AG20443 (cell line): ENCODE results near the gene COL6A2.
"Not testable (repeated sequence)": the region's sequence is repeated elsewhere in the genome, so short reads cannot be mapped to it uniquely, and the experiment has no call there.

Experiments used
- DNase-seq: peaks from one replicate; pipeline ENCODE4 v3.0.0; 2012; ENCODE audit warnings: low spot score, mixed read lengths

Gene COL6A2

GRCh38 chr21:46097336-46098293, at the start of gene COL6A2:
Gene COL6A2 (plus strand): TSS chr21:46098112.
- DNase-seq: peak; percentile 93

GRCh38 chr21:46048926-46049889, 48.7 kb upstream of the COL6A2 start:
- peak; percentile 89 for DNase-seq

GRCh38 chr21:46049890-46050667, 47.8 kb upstream of the COL6A2 start:
- DNase-seq: no peak

DNA sequence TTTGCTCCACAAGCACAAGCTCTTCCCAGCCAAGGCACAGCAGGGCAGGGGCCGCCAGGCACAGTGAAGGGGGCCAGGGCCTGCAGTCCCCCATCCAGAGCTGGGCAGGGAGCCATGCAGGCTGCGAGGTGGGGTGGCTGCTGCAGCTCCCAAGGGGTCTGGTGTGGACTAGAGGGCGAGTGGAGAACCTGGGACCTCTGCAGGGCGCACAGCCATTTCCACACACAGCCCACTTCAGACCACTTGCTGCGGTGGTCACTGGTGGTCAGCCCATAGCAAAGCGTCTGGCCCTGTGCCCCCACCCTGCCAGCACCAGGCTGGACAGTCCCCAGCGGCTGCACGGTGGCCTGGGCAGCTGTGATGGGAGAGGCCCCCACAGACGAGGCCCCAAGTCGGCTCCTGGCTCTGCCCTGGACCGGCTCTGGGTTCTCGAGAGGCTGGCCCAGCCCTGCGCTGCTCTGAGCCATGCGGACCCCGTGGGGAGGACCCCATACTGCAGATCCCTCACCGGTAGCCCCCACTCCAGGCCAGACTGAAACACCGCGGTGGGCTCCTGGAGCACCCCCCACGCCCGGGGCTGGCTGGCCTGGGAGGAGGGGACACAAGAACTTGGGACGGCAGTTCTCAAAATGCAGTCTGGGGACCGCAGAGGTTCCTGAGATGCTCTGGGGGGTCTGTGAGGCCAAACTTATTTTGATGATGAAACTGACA, 47.1 kb upstream of the COL6A2 start:
- no peak for DNase-seq

- no peak for DNase-seq
These were observed 46.5 kb upstream of the COL6A2 start for GRCh38 chr21:46051379-46051770.

DNA sequence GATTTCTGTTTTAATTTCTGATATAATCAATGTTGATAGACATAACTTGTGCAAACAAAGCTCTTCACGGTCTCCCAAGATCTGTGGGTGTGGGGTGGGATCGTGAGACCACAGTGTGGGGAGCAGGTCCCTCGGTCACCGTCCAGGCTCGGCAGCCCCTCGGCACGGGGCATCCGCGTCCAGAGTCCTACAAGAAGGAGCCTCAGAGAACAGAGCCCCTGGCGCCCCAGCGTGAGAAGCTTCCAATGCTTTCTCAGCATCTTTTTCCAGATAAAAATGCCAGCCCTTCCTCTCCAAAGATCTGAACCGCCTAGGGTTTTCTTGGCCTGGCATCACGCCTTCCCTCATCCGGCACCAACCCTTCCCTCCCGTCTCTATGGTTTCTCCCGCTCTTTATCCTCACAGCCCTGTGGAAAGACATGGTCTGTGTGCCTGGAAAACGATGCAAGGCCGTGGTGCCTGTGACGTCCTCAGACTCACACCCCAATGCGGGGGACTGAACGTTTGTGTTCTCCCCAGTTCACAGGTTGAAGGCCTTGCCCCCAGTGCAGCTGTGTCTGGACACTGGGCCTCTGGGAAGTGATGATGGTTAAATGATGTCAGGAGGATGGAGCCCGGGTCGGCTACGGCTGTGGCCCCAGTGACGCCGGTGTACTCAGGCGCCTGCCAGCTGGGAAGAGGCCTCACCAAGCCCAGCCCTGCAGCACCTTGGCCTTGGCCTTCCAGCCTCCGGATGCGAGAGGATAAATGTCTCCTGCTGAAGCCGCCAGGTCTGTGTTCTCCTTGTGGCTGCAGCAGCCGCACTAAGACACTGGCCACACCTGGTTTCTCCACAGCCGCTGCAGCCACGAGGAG, 45.9 kb upstream of the COL6A2 start:
- no peak for DNase-seq

DNA sequence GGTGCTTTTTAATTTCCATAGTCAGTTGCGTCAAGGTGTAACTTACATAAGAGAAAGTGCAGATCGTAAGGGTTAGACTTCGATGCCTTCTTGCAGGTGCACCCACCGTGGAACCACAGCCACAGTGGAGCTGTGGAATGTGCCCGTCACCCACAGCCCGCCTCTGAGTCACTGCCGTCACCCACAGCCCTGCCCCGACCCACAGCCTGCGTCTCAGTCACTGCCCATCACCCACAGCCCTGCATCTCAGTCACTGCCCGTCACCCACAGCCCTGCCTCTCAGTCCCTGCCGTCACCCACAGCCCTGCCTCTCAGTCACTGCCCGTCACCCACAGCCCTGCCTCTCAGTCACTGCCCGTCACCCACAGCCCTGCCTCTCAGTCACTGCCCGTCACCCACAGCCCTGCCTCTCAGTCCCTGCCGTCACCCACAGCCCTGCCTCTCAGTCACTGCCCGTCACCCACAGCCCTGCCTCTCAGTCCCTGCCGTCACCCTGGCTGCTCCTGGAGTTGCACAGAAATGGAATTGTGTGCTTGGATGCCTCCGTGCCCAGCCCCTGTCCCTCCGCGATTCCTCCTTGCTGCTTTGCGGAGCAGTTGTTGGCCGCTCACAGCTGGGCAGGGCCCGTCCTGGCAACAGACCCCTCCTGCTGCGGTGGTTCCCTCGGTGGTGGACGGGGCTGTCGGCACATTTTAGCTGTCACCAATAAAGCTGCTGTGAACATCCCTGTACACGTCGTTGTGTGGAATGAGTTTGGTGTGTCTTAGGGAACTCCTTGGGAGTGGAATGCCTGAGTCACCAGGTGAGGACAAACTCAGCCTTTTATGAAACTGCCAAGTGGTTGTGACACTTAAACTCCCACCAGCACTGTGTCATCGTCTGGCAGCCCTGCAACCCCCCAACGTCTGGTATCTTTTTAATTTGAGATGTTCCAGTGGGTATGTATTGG, 44.9 kb upstream of the COL6A2 start:
- DNase-seq: peak; percentile 65

- no peak for DNase-seq
These were observed 43.9 kb upstream of the COL6A2 start for GRCh38 chr21:46054031-46054430.

GRCh38 chr21:46054451-46054881, 43.4 kb upstream of the COL6A2 start:
- DNase-seq: peak; percentile 47

DNA sequence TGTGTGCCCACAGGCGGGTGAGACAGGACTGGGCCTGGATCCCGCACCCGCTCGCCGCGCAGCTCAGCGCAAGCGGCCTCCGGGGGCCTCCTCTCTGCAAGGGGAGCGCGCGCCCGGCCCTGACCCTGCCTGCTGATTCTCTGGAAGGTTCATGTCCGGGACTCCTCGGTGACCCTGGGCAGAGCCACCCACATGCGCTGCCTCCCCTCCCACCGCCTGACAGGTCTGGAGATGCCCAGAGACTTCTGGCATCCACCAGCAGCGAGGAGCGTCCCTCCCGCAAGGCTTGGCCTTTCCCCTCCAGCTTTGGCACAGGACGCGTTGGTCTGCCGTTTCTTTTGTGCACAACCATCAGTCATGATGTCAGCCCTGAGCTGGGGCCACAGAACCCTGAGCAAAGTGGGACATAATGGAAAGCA, 42.0 kb upstream of the COL6A2 start:
- no peak for DNase-seq

GRCh38 chr21:46056450-46056903, 41.4 kb upstream of the COL6A2 start:
- DNase-seq: peak; percentile 82

GRCh38 chr21:46057111-46057709, 40.7 kb upstream of the COL6A2 start:
- no peak for DNase-seq

GRCh38 chr21:46057710-46058241, 40.1 kb upstream of the COL6A2 start:
- DNase-seq: no peak

- no peak for DNase-seq
These were observed 39.3 kb upstream of the COL6A2 start for GRCh38 chr21:46058431-46059145.

- no peak for DNase-seq
These were observed 38.7 kb upstream of the COL6A2 start for GRCh38 chr21:46059195-46059594.

GRCh38 chr21:46059711-46060455, 38.0 kb upstream of the COL6A2 start:
- DNase-seq: not testable (repeated sequence)

GRCh38 chr21:46060596-46061061, 37.3 kb upstream of the COL6A2 start:
- DNase-seq: peak; percentile 90
